Epithelial cell of proximal tubule (primary cell): ENCODE measurements around the gene NT5DC4. TPM values are rescaled to one million over a fixed set of nuclear protein-coding genes. Genes with fewer than 3 reads are reported as not detected.
"Not testable (repeated sequence)": the region's sequence is repeated elsewhere in the genome, so short reads cannot be mapped to it uniquely, and the experiment has no call there.

ENCODE experiments used
- DNase-seq: peaks from one replicate; pipeline ENCODE4 v3.0.0-alpha.2; 2011; ENCODE audit warnings: low read depth
- H3K4me3 ChIP-seq: 2 replicates; pipeline ENCODE4 v1.5.1; 2011; ENCODE audit warnings: low read depth, mild to moderate bottlenecking, low read length
- CTCF ChIP-seq: conservative IDR thresholded peaks from 2 replicates; pipeline ENCODE4 v1.5.1; 2012; ENCODE audit warnings: low read depth, mild to moderate bottlenecking, low read length
- total RNA-seq: library from RNA; depleted of rRNA; stranded (reverse); fragments of >200 nt; gene quantifications from 2 replicates; pipeline ENCODE4 v1.2.3, GENCODE V29; 2015

The NT5DC4 gene
- total RNA-seq, 1 donor from 2014 or later, result not detected

GRCh38 chr2:112699984-112700667 is 20.7 kb upstream of the NT5DC4 start:
- TF ChIP-seq CTCF, result no peak
- DNase-seq, result no peak
- no peak overlapping the region for H3K4me3 ChIP-seq

DNA sequence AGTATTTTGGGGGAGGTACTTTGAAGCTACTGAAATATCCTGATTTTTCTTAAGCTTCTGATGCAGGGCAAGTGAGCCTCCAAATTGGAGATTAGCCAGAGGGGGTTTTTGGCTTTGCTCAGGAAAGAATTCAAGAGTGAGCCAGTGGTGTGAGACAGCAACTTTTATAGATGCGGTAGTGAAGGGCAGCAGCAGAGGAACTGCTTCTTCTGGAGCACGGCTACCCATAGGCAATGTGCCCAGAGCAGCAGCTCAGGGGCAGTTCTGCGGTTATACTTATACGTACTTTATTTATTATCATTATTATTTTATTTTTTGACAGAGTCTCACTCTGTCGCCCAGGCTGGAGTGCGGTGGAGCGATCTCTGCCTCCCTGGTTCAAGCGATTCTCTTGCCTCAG is 19.8 kb upstream of the NT5DC4 start:
- H3K4me3 ChIP-seq, result no peak overlapping the region
- DNase-seq, result no peak
- no peak for TF ChIP-seq CTCF

DNA sequence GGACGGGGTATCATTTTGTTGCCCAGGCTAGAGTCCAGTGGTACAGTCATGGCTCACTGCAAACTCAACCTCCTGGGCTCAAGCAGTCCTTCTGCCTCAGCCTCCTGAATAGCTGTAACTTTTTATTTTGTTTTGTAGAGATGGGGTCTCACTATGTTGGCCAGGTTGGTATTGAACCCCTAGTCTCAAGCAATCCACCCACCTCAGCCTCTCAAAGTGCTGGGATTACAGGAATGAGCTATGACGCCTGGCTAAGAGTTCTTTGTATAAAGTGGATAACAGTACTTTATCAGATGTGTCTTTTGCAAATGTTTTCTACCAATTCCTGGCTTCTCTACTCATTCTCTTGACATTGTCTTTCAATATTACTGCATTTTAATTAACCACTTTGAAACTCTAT is 17.1 kb upstream of the NT5DC4 start:
- TF ChIP-seq CTCF, result no peak
- no peak overlapping the region for H3K4me3 ChIP-seq
- DNase-seq, result no peak

DNA sequence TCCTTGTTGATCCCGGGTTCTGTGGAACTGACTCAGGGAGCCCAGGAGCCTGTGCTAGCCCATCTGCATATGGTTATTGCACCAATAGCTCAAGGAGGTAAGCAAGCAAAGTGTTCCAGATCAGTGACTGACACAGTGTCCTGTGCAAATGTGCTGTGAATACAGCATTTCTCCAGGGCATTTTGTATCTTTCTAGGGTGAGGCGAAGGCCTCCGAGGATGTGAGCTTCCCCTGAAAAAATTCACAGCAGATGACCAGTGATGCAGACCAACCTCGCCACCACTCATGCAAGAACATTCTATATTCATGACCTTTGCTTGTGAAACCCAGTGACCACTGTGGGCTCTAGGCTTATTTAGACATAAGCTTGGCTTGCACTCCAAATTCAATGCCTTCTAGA is 15.2 kb upstream of the NT5DC4 start:
- H3K4me3 ChIP-seq, result no peak overlapping the region
- TF ChIP-seq CTCF, result no peak
- no peak for DNase-seq

DNA sequence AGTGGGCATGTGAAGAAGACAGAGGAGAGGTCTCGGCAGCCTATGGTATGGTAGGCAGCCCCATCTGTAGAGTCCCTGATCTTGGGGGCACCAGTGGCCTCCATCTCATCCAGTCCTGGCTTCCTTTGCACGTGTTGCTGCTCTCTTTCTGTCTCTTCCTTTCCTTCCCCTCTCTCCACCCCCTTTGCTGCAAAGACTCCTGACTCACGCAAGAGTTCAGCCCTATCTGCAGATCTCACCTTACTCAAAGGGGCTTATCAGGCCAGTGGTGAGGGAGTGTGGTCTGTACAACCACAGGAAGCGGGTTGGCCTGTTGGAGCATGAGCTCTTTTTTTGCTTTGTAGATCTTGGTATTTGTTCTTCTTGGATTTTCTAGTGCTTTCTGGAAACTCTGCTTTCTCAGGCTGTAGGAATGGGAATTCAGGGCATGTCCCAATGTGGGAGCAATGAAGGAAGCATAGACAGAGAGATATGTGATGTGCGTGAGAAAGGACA is 14.6 kb upstream of the NT5DC4 start:
- no peak for TF ChIP-seq CTCF
- H3K4me3 ChIP-seq, result no peak overlapping the region
- DNase-seq, result no peak

DNA sequence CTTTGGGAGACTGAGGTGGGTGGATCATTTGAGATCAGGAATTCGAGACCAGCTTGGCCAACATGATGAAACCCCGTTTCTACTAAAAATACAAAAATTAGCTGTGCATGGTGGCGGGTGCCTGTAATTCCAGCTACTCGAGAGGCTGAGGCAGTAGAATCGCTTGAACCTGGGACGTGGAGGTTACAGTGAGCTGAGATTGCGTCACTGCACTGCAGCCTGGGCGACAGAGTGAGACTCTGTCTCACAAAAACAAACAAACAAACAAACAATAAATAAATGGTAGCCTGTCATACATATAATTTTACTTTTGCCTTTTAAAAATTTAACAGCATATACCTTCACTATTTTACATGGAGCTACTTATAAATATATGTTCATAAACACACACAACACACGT is 13.9 kb upstream of the NT5DC4 start:
- not testable (repeated sequence) for H3K4me3 ChIP-seq, DNase-seq

DNA sequence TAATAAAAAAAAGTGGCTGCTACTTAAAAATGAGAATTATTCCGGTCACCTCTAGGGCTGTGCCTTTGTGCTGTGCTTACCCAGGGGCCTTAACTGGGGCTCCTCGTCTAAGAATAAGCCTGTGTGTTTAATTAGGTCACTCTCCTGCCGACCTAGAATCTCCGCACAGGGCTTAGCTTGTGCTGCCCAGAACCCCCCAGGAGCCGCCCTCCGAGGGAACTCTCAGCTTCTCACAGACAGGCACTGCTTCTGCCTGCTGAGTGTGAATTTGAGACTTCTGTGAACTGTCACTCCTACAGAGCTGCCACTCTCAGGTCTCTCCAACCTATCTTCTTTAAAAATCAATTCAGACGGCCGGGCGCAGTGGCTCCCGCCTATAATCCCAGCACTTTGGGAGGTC is 11.9 kb upstream of the NT5DC4 start:
- H3K4me3 ChIP-seq, result no peak overlapping the region
- DNase-seq, result no peak
- TF ChIP-seq CTCF, result no peak
